ENCODE results near the gene RFX3. TPM values are rescaled to one million over a fixed set of nuclear protein-coding genes. Genes with fewer than 3 reads are reported as not detected.

The RFX3 gene
- total and polyA plus RNA-seq, 2 of the 13 experiments (the other 11 are each of a cell fraction or from before 2014, with no cell fraction given) = 2.7 to 5.3 TPM

- BruUV-seq (replicated peaks) = no TSS peak
- Histone ChIP-seq H3K79me2 (ENCODE audit: insufficient read depth, low read length) (no peaks in the 10 kb centered on the region), H3K9me3 (ENCODE audit: low read length) (no peaks in the 10 kb centered on the region), H3K27ac (ENCODE audit: extremely low read length, insufficient read depth, low read length) (no peak overlapping the region), H4K20me1 (ENCODE audit: insufficient read depth, low read length) (no peaks in the 10 kb centered on the region), H3K27me3 (ENCODE audit: control insufficient read depth in 1 of 2, insufficient read depth in 2 of 2, low read length in 2 of 2) (no peaks in the 10 kb centered on the region), H3K9ac (ENCODE audit: insufficient read depth, low read depth, low read length) (no peak overlapping the region), H3K4me2 (ENCODE audit: low read depth, low read length) (no peak overlapping the region), H3K4me3 (replicated peaks in 1 of 3; ENCODE audit: insufficient read depth in 1 of 3, low read depth in 2 of 3, low read length in 3 of 3) (no peak overlapping the region), H3K36me3 (replicated peaks in 1 of 2; ENCODE audit: control insufficient read depth in 1 of 2, insufficient read depth in 2 of 2, low read length in 2 of 2) (no peaks in the 10 kb centered on the region), H3K4me1 (ENCODE audit: insufficient read depth, low read length) (peaks cover 8% of the 10 kb centered on the region), H2AFZ (ENCODE audit: low read length) (no peak overlapping the region)
- in situ Hi-C loops (cut with HindIII; ENCODE audit: extremely low pct_ligation_motif_present, low pct_unique_long_range_greater_than_20kb) = loop anchor here (25.0 kb wide), 1 partner anchor 669 kb away; the partner anchor contains the start of gene PUM3
- no peak for DNase-seq (ENCODE audit: low spot score)
- ChIA-PET CTCF (ENCODE audit: low intra/inter-chr PET ratio, low total read pairs) (no interaction called here), POLR2A (no interaction called here)
- 94% methylated on average over 2 of the region's 2 CpGs for WGBS (ENCODE audit: low lambda C conversion rate)
- TF ChIP-seq NFIB (CRISPR knock-in tag; IDR thresholded peaks at IDR 0.05; ENCODE audit: borderline replicate concordance) (no peak), HNRNPH1 (optimal IDR thresholded peaks at IDR 0.05; ENCODE audit: low read depth, low read length) (no peak), ZNF3 (CRISPR knock-in tag; IDR thresholded peaks at IDR 0.05) (no peak), ATM (IDR thresholded peaks at IDR 0.05; ENCODE audit: borderline replicate concordance) (no peak), IRX3 (CRISPR knock-in tag; IDR thresholded peaks at IDR 0.05; ENCODE audit: borderline replicate concordance, low read depth) (no peak), TARDBP (CRISPR knock-in tag; IDR thresholded peaks at IDR 0.05) (no peak), PREB (CRISPR knock-in tag; IDR thresholded peaks at IDR 0.05) (no peak), SOX6 (IDR thresholded peaks at IDR 0.05) (no peak), SOX6 (CRISPR knock-in tag; IDR thresholded peaks at IDR 0.05) (no peak), U2AF1 (optimal IDR thresholded peaks at IDR 0.05; ENCODE audit: low read depth, low read length) (no peak), RFXANK (CRISPR knock-in tag; IDR thresholded peaks at IDR 0.05) (no peak), ZNF775 (CRISPR knock-in tag; IDR thresholded peaks at IDR 0.05; ENCODE audit: borderline replicate concordance) (no peak), ZNF691 (CRISPR knock-in tag; IDR thresholded peaks at IDR 0.05; ENCODE audit: borderline replicate concordance, low read depth) (no peak), SALL1 (CRISPR knock-in tag; IDR thresholded peaks at IDR 0.05) (no peak), RCOR2 (CRISPR knock-in tag; IDR thresholded peaks at IDR 0.05) (no peak)
- FAIRE-seq = no peak
- no peak for ATAC-seq
- intact Hi-C loops (cut with micrococcal nuclease; ENCODE audit: unreplicated experiment) = no loop called here
These were observed 19.6 kb downstream of the RFX3 start for GRCh38 chr9:3506164-3506563.

All from HepG2 (cell line).